CD4-positive, alpha-beta T cell (primary cell): Measurements from ENCODE around the gene CELF4. TPM values are rescaled to one million over a fixed set of nuclear protein-coding genes. Genes with fewer than 3 reads are reported as not detected.

ENCODE experiments used
- ATAC-seq: fragments of 200-7000 bp; cut with Tn5 transposase; one replicate; pipeline ENCODE4 v1.10.0; 2022; ENCODE audit warnings: mild to moderate bottlenecking; ENCODE audit not compliant: poor library complexity
- CTCF ChIA-PET: fragments of 350-600 bp; sonication (Branson Sonifier 250); formaldehyde crosslinking; loops from one replicate; lab custom pipeline; 2021; ENCODE audit warnings: antibody characterized with exemption, inconsistent platforms; lab: Charles Lee
- POLR2A ChIA-PET: fragments of 350-600 bp; sonication (Branson Sonifier 250); formaldehyde crosslinking; loops from one replicate; lab custom pipeline; 2021; ENCODE audit warnings: antibody characterized with exemption, inconsistent platforms; lab: Charles Lee
- DNase-seq, 14 experiments: peaks; one replicate each; pipeline ENCODE4 v3.0.0-alpha.2; 2013 to 2020; ENCODE audit warnings: mixed read lengths in 2 of 14
- H3K27ac ChIP-seq, 2 donors: one replicate each; pipeline versions ENCODE4 v1.5.1 to v1.7.0; 2013; ENCODE audit warnings: low read length in 2 of 2, low read depth in 1 of 2, mild to moderate bottlenecking in 1 of 2
- H3K27me3 ChIP-seq, 2 experiments: 1 replicate in 1 of 2; 2 replicates in 1 of 2; pipeline versions ENCODE4 v1.6.1 to v1.7.0; 2013; ENCODE audit warnings: low read length in 2 of 2, control low read depth in 1 of 2, mild to moderate bottlenecking in 1 of 2, moderate library complexity in 1 of 2; ENCODE audit not compliant: insufficient read depth in 2 of 2, control insufficient read depth in 1 of 2
- H3K36me3 ChIP-seq: one replicate; pipeline ENCODE4 v1.6.1; 2013; ENCODE audit warnings: low read length, control low read depth; ENCODE audit not compliant: insufficient read depth
- H3K4me1 ChIP-seq: one replicate; pipeline ENCODE4 v1.6.1; 2013; ENCODE audit warnings: low read length, control low read depth; ENCODE audit not compliant: insufficient read depth
- H3K4me3 ChIP-seq: one replicate; pipeline ENCODE4 v1.5.1; 2013; ENCODE audit warnings: mild to moderate bottlenecking, low read length, moderate library complexity
- H3K9me3 ChIP-seq, 2 experiments: 1 replicate in 1 of 2; 2 replicates in 1 of 2; pipeline versions ENCODE4 v1.6.1 to v1.7.0; 2013; ENCODE audit warnings: low read length in 2 of 2, mild to moderate bottlenecking in 2 of 2, control low read depth in 1 of 2, moderate library complexity in 1 of 2; ENCODE audit not compliant: control insufficient read depth in 1 of 2, insufficient read depth in 1 of 2
- H3K27ac Mint-ChIP-seq: one replicate; pipeline ENCODE4 v1.8.0; 2020; ENCODE audit warnings: mixed read lengths
- H3K27me3 Mint-ChIP-seq: one replicate; pipeline ENCODE4 v1.8.0; 2021; ENCODE audit warnings: mixed read lengths
- H3K36me3 Mint-ChIP-seq: one replicate; pipeline ENCODE4 v1.8.0; 2021; ENCODE audit warnings: low read depth, mixed read lengths
- H3K4me1 Mint-ChIP-seq: one replicate; pipeline ENCODE4 v1.8.0; 2021; ENCODE audit warnings: low read depth, mixed read lengths
- H3K4me3 Mint-ChIP-seq: one replicate; pipeline ENCODE4 v1.8.0; 2020; ENCODE audit warnings: mild to moderate bottlenecking, mixed read lengths
- H3K9me3 Mint-ChIP-seq: one replicate; pipeline ENCODE4 v1.8.0; 2020; ENCODE audit warnings: mixed read lengths
- CTCF ChIP-seq: fragments of 200-600 bp; IDR thresholded peaks from one replicate; pipeline ENCODE4 v1.8.0; 2022; ENCODE audit warnings: antibody characterized with exemption, mild to moderate bottlenecking
- intact Hi-C, 2 experiments: fragments of 100-400 bp; cut with DNase I in 1 of 2; cut with micrococcal nuclease in 1 of 2; formaldehyde crosslinking; loops; one replicate each; pipeline versions ENCODE4 v1.15.1 to v1.9.0; 2023 to 2025; cut with DNase I, micrococcal nuclease
- total RNA-seq, 174 experiments: library from RNA in 2 of 174; stranded (reverse) in 2 of 174; gene quantifications; one replicate each; pipeline ENCODE4 v1.2.3 and lab custom pipeline; 2021 to 2026

The CELF4 gene
- total RNA-seq, 2 experiments from 2014 or later = not detected

GRCh38 chr18:37476182-37476581 lies 89.4 kb downstream of the CELF4 start:
- Mint-ChIP-seq H3K9me3 (no peaks in the 10 kb centered on the region), H3K27me3 (peaks cover 14% of the 10 kb centered on the region), H3K36me3 (no peaks in the 10 kb centered on the region), H3K27ac (no peak overlapping the region), H3K4me1 (no peaks in the 10 kb centered on the region), H3K4me3 (no peak overlapping the region)
- no peaks in the 10 kb centered on the region for H3K36me3 ChIP-seq
- no peaks in the 10 kb centered on the region for H3K4me1 ChIP-seq
- H3K27me3 ChIP-seq = peaks cover 0 to 4% of the 10 kb centered on the region in 2 experiments
- H3K9me3 ChIP-seq = peaks cover 0 to 21% of the 10 kb centered on the region in 2 experiments
- no peak for TF ChIP-seq CTCF
- ChIA-PET POLR2A (no interaction called here), CTCF (no interaction called here)
- H3K4me3 ChIP-seq = no peak overlapping the region
- no peak overlapping the region for H3K27ac ChIP-seq
- intact Hi-C loops = no loop called here
- DNase-seq (peak in 2 of 14 experiments; percentile 8 to 12), ATAC-seq (no peak)

DNA sequence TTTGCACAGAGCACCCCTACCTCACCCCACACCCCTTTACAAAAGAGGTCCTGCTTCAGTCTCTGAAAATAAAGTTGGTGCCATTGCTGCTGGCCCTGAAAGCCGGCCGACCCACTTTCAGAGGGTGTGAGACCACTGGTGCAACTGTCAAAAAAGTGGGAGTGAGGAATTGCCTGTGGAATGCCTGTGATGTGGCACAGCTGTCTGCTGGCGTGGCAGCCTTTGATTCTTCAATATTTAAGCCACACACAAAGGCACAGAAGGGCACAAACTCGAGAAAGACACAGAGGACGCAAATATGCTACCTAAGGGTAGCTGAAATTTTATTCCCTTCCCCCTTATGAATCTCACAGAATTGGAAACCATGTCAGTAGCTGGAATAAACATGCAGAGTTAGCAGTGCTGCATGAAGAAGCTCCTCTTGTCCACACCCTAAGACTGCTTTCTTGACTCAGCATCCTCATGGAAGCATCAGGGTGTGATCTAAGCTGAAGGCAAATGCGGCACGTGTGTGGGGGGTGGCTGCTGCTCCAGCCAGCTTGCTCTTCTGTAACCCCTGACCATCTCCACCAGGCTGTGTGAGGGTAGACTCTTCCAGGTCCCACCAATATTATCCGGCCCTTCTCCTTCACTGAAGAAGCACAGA lies 92.3 kb downstream of the CELF4 start:
- Mint-ChIP-seq H3K4me3 (no peak overlapping the region), H3K27ac (no peak overlapping the region), H3K36me3 (no peaks in the 10 kb centered on the region), H3K4me1 (no peaks in the 10 kb centered on the region), H3K27me3 (peaks cover 2% of the 10 kb centered on the region), H3K9me3 (no peaks in the 10 kb centered on the region)
- H3K36me3 ChIP-seq = no peaks in the 10 kb centered on the region
- no peak for ATAC-seq
- no peak overlapping the region for H3K27ac ChIP-seq
- ChIA-PET CTCF (no interaction called here), POLR2A (no interaction called here)
- no peaks in the 10 kb centered on the region for H3K4me1 ChIP-seq
- peaks cover 0 to 17% of the 10 kb centered on the region in 2 experiments for H3K9me3 ChIP-seq
- no peaks in the 10 kb centered on the region for H3K27me3 ChIP-seq
- no peak for DNase-seq
- intact Hi-C loops = no loop called here
- TF ChIP-seq CTCF = no peak
- H3K4me3 ChIP-seq = no peak overlapping the region

GRCh38 chr18:37471637-37472036 lies 94.0 kb downstream of the CELF4 start:
- POLR2A ChIA-PET = no interaction called here
- Mint-ChIP-seq H3K36me3 (no peaks in the 10 kb centered on the region), H3K27ac (no peak overlapping the region), H3K4me3 (no peak overlapping the region), H3K27me3 (peaks cover under 1% of the 10 kb centered on the region), H3K9me3 (no peaks in the 10 kb centered on the region), H3K4me1 (no peaks in the 10 kb centered on the region)
- H3K9me3 ChIP-seq = peaks cover 0 to 1% of the 10 kb centered on the region in 2 experiments
- TF ChIP-seq CTCF = no peak
- H3K4me1 ChIP-seq = no peaks in the 10 kb centered on the region
- intact Hi-C loops = no loop called here
- no peaks in the 10 kb centered on the region for H3K36me3 ChIP-seq
- DNase-seq (no peak), ATAC-seq (no peak)
- CTCF ChIA-PET = no interaction called here
- no peak overlapping the region for H3K27ac ChIP-seq
- no peak overlapping the region for H3K4me3 ChIP-seq
- no peaks in the 10 kb centered on the region for H3K27me3 ChIP-seq
